ENCODE measurements around the gene ADAMTSL5.
A peak's percentile ranks its signal among the peaks of the same experiment; 100 is the strongest.

The ADAMTSL5 gene

DNA sequence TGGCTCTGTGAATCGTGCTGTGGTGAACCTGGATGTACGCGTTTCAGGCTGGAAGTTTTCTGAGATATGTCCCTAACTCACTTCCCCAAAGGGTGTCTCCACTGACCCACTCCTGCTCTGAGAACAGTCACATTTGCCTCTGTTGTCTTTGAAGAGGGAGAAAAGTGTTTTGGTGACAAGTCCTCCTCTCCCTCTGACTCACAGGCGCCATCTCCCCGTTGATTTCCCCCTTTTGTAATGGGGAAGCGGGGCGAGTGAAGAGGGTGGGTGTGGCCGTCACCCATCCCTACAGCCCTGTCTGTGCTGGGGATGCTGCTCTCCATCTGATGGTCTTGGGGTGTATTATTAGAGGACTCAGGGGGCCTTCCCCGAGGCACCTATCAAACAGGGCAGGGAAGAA lies 53.3 kb downstream of the ADAMTSL5 start:
- TF ChIP-seq NFIC (IDR thresholded peaks at IDR 0.05), result no peak
- TF ChIP-seq, protein P1, sequence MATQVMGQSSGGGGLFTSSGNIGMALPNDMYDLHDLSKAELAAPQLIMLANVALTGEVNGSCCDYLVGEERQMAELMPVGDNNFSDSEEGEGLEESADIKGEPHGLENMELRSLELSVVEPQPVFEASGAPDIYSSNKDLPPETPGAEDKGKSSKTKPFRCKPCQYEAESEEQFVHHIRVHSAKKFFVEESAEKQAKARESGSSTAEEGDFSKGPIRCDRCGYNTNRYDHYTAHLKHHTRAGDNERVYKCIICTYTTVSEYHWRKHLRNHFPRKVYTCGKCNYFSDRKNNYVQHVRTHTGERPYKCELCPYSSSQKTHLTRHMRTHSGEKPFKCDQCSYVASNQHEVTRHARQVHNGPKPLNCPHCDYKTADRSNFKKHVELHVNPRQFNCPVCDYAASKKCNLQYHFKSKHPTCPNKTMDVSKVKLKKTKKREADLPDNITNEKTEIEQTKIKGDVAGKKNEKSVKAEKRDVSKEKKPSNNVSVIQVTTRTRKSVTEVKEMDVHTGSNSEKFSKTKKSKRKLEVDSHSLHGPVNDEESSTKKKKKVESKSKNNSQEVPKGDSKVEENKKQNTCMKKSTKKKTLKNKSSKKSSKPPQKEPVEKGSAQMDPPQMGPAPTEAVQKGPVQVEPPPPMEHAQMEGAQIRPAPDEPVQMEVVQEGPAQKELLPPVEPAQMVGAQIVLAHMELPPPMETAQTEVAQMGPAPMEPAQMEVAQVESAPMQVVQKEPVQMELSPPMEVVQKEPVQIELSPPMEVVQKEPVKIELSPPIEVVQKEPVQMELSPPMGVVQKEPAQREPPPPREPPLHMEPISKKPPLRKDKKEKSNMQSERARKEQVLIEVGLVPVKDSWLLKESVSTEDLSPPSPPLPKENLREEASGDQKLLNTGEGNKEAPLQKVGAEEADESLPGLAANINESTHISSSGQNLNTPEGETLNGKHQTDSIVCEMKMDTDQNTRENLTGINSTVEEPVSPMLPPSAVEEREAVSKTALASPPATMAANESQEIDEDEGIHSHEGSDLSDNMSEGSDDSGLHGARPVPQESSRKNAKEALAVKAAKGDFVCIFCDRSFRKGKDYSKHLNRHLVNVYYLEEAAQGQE (IDR thresholded peaks at IDR 0.05; ENCODE audit: low read depth), result no peak

DNA sequence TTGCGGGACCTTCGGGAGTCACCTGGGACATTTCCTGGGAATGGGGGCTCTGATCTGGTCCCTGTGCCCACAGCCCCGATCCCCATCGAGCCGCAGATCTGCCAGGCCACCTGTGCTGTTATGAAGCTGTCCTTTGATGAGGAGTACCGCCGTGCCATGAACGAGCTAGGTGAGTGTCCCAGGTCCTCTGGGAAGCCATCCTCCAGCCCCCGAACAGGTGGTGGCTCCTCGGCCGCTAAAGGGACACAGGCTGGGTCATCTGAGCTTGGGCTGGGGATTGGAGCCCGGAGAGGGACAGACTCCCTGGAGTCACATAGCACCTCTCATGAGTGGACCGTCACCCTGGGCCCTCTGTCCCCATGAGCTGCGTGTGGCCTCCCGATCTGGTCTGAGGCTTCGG lies 54.9 kb downstream of the ADAMTSL5 start:
- no peak for TF ChIP-seq TCF12 (IDR thresholded peaks at IDR 0.05; ENCODE audit: low read depth)

- TF ChIP-seq FOXM1 (IDR thresholded peaks at IDR 0.05; ENCODE audit: borderline replicate concordance, low read depth), result no peak
- TF ChIP-seq EP300 (IDR thresholded peaks at IDR 0.05; ENCODE audit: borderline replicate concordance), result no peak
- TF ChIP-seq, protein P1 (IDR thresholded peaks at IDR 0.05; ENCODE audit: low read depth), result no peak
- TF ChIP-seq TEAD4 (IDR thresholded peaks at IDR 0.05), result no peak
- TF ChIP-seq CREB1 (IDR thresholded peaks at IDR 0.05; ENCODE audit: low read depth), result no peak
- no peak for TF ChIP-seq CEBPB (IDR thresholded peaks at IDR 0.05)
- no peak for TF ChIP-seq NFIC (IDR thresholded peaks at IDR 0.05)
- no peak for TF ChIP-seq TCF12 (IDR thresholded peaks at IDR 0.05; ENCODE audit: low read depth)
- no peak for TF ChIP-seq YY1 (IDR thresholded peaks at IDR 0.05; ENCODE audit: low read depth)
- no peak for TF ChIP-seq RAD21 (IDR thresholded peaks at IDR 0.05; ENCODE audit: low read depth)
- TF ChIP-seq TAF1 (IDR thresholded peaks at IDR 0.05; ENCODE audit: low read depth), result no peak
- TF ChIP-seq USF1 (IDR thresholded peaks at IDR 0.05), result no peak
Measured at GRCh38 chr19:1457031-1457739, 55.6 kb downstream of the ADAMTSL5 start.

- TF ChIP-seq TEAD4 (IDR thresholded peaks at IDR 0.05), result no peak
- TF ChIP-seq TCF12 (IDR thresholded peaks at IDR 0.05; ENCODE audit: low read depth), result 0 out of 2 replicates have a peak, but pooled peaks have one; percentile 11
Measured at GRCh38 chr19:1456121-1456900, 56.5 kb downstream of the ADAMTSL5 start.

DNA sequence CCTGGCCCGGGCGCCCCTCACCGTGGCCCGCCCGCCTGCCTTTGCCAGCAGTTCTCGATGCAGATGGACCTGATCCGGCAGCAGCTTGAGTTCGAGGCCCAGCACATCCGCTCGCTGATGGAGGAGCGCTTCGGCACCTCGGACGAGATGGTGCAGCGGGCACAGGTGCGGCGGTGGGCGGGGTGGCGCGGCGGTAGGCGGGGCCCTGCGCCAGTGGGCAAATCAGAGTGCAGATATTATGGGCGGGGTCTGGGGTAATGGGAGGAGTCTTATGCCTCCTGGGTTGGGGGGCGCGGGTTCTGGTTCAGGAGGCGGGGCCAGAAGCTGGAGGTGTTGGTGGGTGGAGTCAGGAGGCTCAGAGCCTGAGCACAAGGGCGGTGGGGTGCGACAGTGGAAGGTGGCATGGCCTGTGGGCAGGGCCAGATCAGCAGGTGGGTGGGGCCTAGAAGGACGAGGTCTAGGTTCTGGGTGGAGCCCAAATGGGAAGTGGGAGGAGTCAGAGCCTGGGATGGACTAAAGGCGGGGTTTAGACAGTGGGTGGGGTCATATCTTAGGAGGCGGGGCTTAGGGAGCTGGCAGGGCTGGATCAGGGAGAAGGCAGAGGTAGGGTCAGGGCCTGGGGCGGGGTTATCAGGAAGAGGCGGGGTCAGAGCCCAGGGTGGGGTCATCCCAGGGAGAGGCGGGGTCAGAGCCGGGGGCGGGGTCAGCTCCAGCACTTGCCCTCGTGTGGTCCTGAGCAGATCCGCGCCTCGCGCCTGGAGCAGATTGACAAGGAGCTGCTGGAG lies 57.3 kb downstream of the ADAMTSL5 start:
- no peak for TF ChIP-seq EGR1 (IDR thresholded peaks at IDR 0.05)
- TF ChIP-seq MAX (IDR thresholded peaks at IDR 0.05), result peak; percentile 97
